22Rv1 (cell line): ENCODE results near the gene SPTBN1.

Experiments used
- CTCF ChIP-seq: fragments of 450-650 bp; IDR thresholded peaks from 2 replicates; pipeline ENCODE4 v1.5.1; 2017; ENCODE audit warnings: mild to moderate bottlenecking
- ZFX ChIP-seq: fragments of 450-650 bp; IDR thresholded peaks from 2 replicates; pipeline ENCODE4 v1.6.1; 2017; ENCODE audit warnings: antibody characterized with exemption, borderline replicate concordance

GRCh38 chr2:54473851-54474250 lies 17.7 kb downstream of the SPTBN1 start:
- TF ChIP-seq CTCF (no peak), ZFX (no peak)
